SK-N-MC (cell line): ENCODE results near the gene TMEM186.
A peak's percentile ranks its signal among the peaks of the same experiment; 100 is the strongest.

Experiments used
- DNase-seq: peaks from one replicate; pipeline ENCODE4 v3.0.0-alpha.2; 2011; ENCODE audit warnings: low read depth, low spot score
- H3K27ac ChIP-seq: fragments of 200-600 bp; sonication (generic); 2 replicates; pipeline ENCODE4 v1.5.1; 2016; ENCODE audit warnings: mixed run types
- H3K36me3 ChIP-seq: fragments of 200-600 bp; sonication (generic); 2 replicates; pipeline ENCODE4 v1.6.1; 2017; ENCODE audit warnings: antibody characterized with exemption, low read length, mixed read lengths; ENCODE audit not compliant: insufficient read depth
- H3K4me3 ChIP-seq: fragments of 200-600 bp; sonication (generic); 2 replicates; pipeline ENCODE4 v1.5.1; 2016
- H3K9ac ChIP-seq: fragments of 200-600 bp; sonication (generic); 2 replicates; pipeline ENCODE4 v1.8.0; 2017; ENCODE audit warnings: mixed run types, mixed read lengths; ENCODE audit not compliant: insufficient read length
- H3K9me3 ChIP-seq: fragments of 200-600 bp; sonication (generic); 2 replicates; pipeline ENCODE4 v1.6.1; 2017; ENCODE audit warnings: low read depth, mild to moderate bottlenecking, antibody characterized with exemption, low read length, moderate library complexity, mixed read lengths
- EZH2 ChIP-seq: fragments of 200-600 bp; sonication (generic); IDR thresholded peaks from one replicate; pipeline ENCODE4 v1.6.1; 2017; ENCODE audit warnings: antibody characterized with exemption
- FOXP2 ChIP-seq: optimal IDR thresholded peaks from 2 replicates; pipeline ENCODE3; 2011; ENCODE audit warnings: mild to moderate bottlenecking, moderate library complexity; ENCODE audit not compliant: insufficient read depth; ENCODE audit errors: extremely low read length, control extremely low read depth
- POLR2AphosphoS5 ChIP-seq: IDR thresholded peaks from 2 replicates; pipeline ENCODE4 v1.6.1; 2012; ENCODE audit warnings: mild to moderate bottlenecking, low read depth, low read length, borderline replicate concordance

Gene TMEM186

DNA sequence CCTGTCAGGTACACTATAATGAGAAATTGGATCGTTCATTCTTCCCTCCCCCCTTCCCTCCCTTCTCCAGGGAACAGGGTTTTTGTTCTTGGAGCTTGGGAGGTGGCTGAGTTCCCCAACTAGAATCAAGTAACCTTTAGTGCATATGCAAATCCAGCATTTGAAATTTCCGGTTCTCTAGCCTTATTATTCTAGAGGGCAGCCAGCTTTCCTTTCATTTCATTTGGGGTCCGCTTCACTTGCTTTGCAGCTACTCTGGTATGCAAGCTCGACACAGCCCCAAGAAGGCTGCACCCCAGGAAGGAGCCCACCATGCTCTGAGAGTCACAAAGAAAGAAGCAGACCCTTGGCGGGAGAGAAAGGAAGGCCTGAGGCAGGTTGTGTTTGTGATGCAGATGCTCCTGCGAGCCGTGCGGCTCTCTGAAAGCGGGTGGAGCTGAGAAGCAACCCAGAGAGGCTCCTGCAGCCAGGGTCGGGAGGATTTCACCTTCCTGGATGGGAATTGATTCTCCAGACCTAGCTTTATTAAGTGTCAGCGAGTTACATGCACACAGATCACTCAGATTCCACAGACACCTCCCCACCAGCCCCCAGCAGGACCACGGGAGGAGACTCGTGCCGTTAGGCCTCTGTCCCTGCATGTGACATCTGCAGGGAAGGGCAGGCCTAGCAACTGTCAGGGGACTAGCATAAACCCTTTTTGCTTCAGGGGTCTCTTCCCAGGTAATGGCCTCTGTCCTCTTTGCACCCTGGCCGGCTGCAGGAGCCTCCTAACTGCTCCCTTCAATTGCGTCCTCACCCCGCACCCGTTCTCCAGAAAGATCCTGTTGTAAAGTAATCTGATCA lies 34.7 kb upstream of the TMEM186 start:
- Histone ChIP-seq H3K36me3 (peaks cover 41% of the 10 kb centered on the region), H3K9me3 (no peaks in the 10 kb centered on the region), H3K9ac (no peak overlapping the region), H3K4me3 (no peak overlapping the region), H3K27ac (no peak overlapping the region)
- no peak for DNase-seq
- TF ChIP-seq FOXP2 (no peak), EZH2 (no peak), POLR2AphosphoS5 (no peak)

DNA sequence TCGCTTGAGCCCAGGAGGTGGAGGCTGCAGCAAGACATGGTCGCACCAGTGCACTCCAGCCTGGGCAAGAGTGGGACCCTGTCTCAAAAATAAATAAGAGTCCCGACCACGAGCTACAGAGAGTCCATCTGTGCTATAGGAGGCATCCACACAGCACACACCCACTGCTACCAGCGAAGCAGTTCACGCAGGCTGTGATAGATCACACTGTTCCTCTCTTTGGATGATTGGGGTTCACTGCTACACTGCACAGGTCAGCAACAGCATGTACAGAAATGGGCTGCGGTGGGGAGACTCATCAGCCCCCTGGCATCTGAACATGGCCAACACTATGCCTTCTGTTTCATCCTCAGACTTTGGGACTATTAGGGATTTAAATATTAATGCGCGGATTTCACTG lies 34.0 kb upstream of the TMEM186 start:
- H3K27ac ChIP-seq = no peak overlapping the region
- H3K9ac ChIP-seq = no peak overlapping the region
- H3K4me3 ChIP-seq = no peak overlapping the region
- peaks cover 41% of the 10 kb centered on the region for H3K36me3 ChIP-seq
- no peaks in the 10 kb centered on the region for H3K9me3 ChIP-seq
- no peak for DNase-seq
- TF ChIP-seq POLR2AphosphoS5 = no peak
- no peak for TF ChIP-seq FOXP2
- TF ChIP-seq EZH2 = no peak

DNA sequence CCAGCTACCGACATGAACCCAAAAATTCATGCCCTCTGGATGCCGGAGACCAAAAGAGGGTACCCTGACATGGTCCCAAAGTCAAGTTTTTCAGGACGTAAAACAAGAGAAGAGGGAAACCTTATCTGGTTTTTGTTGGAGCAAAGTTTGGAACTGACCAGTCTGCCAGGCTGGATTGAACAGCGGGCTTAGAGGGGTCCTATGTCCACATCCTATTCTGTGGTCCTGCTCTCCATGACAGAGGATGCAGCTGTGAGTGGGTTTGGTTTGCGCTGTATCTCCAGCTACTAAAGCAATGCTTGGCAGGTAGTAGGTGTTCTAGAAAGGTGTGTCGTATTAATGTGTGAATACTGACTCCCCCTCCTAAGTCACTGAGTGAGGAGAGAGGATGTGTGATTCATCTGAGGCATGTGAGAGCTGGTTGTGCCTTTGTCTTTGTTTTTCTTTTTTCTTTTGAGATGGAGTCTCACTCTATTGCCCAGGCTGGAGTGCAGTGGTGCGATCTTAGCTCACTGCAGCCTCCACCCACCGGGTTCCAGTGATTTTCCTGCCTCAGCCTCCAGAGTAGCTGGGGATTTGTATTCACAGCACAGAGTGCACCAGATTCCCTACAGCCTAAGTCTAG lies 31.2 kb upstream of the TMEM186 start:
- H3K27ac ChIP-seq = no peak overlapping the region
- peaks cover 63% of the 10 kb centered on the region for H3K36me3 ChIP-seq
- H3K9ac ChIP-seq = no peak overlapping the region
- H3K9me3 ChIP-seq = 0 out of 2 replicates have a peak, but pooled peaks cover 2% of the 10 kb centered on the region
- TF ChIP-seq EZH2 (no peak), FOXP2 (no peak), POLR2AphosphoS5 (no peak)
- DNase-seq = no peak
- H3K4me3 ChIP-seq = no peak overlapping the region

DNA sequence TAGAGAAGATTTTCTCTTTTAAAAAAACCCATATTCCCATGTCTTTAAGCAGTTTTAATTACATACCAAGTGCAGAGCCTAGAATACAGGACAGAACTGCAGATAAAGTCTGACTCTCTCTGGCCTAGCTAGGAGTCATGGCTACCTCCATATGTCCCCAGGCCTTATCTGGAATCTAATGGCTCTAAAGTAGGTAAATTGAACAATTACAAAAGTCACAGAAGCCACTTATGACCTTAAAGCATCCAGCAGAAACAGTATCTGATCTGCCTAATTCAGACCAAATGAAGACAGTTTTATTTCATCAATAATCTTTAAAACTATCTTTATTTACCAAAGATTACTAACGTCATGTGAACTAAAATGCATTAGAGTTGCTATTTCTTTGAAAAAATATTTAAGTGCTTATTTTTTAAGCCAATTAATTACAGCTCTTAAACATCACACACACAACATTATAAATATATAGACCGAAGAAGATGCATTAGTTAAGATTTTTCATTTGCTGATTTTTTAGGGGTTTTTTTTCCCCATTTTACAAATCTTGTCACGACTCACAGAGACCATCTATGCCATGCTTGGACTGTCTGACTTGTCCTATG lies 28.9 kb upstream of the TMEM186 start:
- Histone ChIP-seq H3K27ac (peak overlapping the region; percentile 44; the same call in 1 of the 2 replicates), H3K9ac (no peak overlapping the region), H3K36me3 (peaks cover 75% of the 10 kb centered on the region), H3K9me3 (0 out of 2 replicates have a peak, but pooled peaks cover 2% of the 10 kb centered on the region), H3K4me3 (no peak overlapping the region)
- no peak for TF ChIP-seq EZH2
- no peak for DNase-seq

- Histone ChIP-seq H3K36me3 (peaks cover 77% of the 10 kb centered on the region), H3K9ac (no peak overlapping the region), H3K4me3 (no peak overlapping the region), H3K9me3 (0 out of 2 replicates have a peak, but pooled peaks cover 2% of the 10 kb centered on the region), H3K27ac (no peak overlapping the region)
- no peak for DNase-seq
- no peak for TF ChIP-seq POLR2AphosphoS5
- TF ChIP-seq FOXP2 = no peak
- TF ChIP-seq EZH2 = no peak
Observed at GRCh38 chr16:8822403-8822802, 25.0 kb upstream of the TMEM186 start.

DNA sequence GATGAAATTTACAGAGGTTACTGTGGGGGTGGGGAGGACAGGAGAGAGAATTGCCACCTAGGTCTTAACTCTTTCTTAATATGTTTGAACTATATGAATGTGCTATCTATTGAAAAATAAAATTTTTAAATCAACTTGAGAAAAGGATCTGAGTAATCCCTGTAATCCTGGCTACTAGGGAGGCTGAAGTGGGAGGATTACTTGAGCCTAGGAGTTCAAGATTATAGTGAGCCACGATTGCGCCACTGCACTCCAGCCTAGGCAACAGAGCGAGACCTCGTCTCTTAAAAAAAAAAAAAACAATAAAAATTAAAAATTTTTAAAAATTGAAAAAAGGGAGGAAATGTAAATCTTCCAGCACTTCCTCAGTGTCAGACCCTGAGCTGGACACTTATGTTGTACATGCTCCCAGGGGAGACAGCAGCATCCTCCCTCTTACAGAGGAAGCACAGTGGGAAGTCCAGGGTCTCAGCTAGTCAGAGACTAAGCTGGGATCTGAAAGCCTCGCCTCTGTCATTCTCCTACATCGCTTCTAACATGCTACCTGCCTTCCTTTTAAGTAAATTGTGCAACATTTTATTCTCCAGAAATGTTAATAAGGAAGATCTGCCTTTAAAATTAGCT lies 22.1 kb upstream of the TMEM186 start:
- TF ChIP-seq POLR2AphosphoS5 (no peak), EZH2 (no peak), FOXP2 (no peak)
- DNase-seq = no peak
- Histone ChIP-seq H3K27ac (no peak overlapping the region), H3K4me3 (no peak overlapping the region), H3K9me3 (0 out of 2 replicates have a peak, but pooled peaks cover 2% of the 10 kb centered on the region), H3K36me3 (peaks cover 89% of the 10 kb centered on the region), H3K9ac (no peak overlapping the region)

DNA sequence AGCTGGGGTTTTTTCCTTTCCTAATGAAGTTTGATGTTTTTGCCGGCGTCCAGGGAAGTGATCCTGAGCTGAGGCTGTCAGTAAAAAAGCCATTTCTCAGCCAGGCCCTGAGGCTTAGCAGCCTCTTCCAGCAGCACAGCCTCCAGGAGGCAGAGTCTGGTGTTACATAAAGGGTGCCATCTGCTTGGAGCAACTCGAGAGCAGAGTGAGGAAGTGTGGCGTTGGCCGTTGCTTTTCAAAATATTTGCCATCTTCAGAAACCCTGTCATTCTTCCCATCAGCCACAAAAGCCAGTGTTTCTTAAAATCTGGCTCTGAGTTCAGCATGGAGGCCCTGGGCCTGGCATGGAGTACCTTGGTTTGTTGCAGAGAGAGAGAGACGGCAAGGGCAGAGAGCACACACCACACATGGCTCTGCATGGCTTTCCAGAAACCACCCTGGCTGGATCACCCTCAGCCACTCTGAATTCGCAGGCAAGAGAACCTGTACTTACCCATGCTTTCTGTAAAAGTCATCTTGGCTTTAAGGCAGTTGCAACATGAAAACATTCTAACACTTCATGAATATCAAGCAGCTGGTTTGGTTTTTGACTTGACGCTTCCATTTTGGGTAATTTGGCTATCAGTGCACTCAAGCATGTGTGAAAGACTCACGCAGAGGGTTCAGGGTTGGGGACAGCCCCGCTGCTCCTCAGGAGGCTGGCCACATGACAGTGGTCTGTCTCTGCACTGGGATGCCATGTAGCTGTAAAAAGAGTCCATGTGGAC lies 21.2 kb upstream of the TMEM186 start:
- no peaks in the 10 kb centered on the region for H3K9me3 ChIP-seq
- H3K27ac ChIP-seq = no peak overlapping the region
- H3K9ac ChIP-seq = no peak overlapping the region
- H3K36me3 ChIP-seq = peaks cover 89% of the 10 kb centered on the region
- H3K4me3 ChIP-seq = no peak overlapping the region
- no peak for TF ChIP-seq POLR2AphosphoS5
- TF ChIP-seq FOXP2 = no peak
- TF ChIP-seq EZH2 = no peak
- DNase-seq = no peak
